Left ventricle myocardium inferior (tissue), 1 donor: Measurements from ENCODE around the gene FGG. TPM values are rescaled to one million over a fixed set of nuclear protein-coding genes. Genes with fewer than 3 reads are reported as not detected.

Source experiments
- DNase-seq: peaks from one replicate; pipeline ENCODE4 v3.0.0-alpha.2; 2020
- H3K27ac ChIP-seq: fragments of 200-600 bp; replicated peaks from 2 replicates; pipeline ENCODE4 v1.8.0; 2021
- H3K27me3 ChIP-seq: fragments of 200-600 bp; 2 replicates; pipeline ENCODE4 v1.8.0; 2021; ENCODE audit warnings: low read depth
- H3K36me3 ChIP-seq: fragments of 200-600 bp; 2 replicates; pipeline ENCODE4 v1.8.0; 2021
- H3K4me1 ChIP-seq: fragments of 200-600 bp; 2 replicates; pipeline ENCODE4 v1.8.0; 2021
- H3K4me3 ChIP-seq: fragments of 200-600 bp; 2 replicates; pipeline ENCODE4 v1.8.0; 2021; ENCODE audit warnings: mild to moderate bottlenecking, moderate library complexity
- H3K9me3 ChIP-seq: fragments of 200-600 bp; replicated peaks from 2 replicates; pipeline ENCODE4 v1.8.0; 2021
- intact Hi-C: fragments of 100-400 bp; cut with micrococcal nuclease; formaldehyde crosslinking; loops from one replicate; pipeline ENCODE4 v1.11.0; 2022
- total RNA-seq: library from RNA; stranded (reverse); fragmentation: NEBNext Ultra II Directional; extraction: Animal tissue kit (Norgen Biotek cat#: 25700); gene quantifications from one replicate; pipeline ENCODE4 v1.2.1, GENCODE V29; 2021
- TF ChIP-seq, protein P1 (sequence below): fragments of 200-600 bp; IDR thresholded peaks from 2 replicates; pipeline ENCODE4 v1.8.0; 2021; ENCODE audit warnings: antibody characterized with exemption, mild to moderate bottlenecking, borderline replicate concordance
- donor health status: DM: no; HTN: yes; CAD: no; lungs with severe emphysema.

FGG gene
- total RNA-seq, 1 donor from 2014 or later: not detected

DNA sequence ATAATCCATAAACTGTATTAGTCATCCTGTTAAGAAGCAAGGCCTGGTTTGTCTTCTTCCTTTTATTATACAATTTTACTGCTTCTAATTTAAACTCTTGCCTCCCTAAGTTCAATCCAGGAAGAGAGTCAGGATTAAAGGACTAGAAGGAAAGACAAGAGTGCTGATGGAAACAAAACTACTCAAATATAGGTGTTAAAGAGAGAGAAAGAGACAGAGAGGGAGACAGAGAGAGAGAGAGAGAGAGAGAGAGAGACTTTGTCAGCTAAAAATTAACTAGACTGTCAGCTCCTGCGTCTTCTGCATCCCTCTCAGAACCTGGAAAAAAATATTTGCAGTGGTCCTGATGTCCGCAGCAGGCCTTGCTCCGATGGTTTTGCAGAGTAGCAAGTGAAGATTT is 13.5 kb upstream of the FGG start:
- DNase-seq: no peak
- intact Hi-C loops: loop anchor here (10.0 kb wide), 1 partner anchor 71 kb away; the partner anchor contains the start of gene PLRG1

DNA sequence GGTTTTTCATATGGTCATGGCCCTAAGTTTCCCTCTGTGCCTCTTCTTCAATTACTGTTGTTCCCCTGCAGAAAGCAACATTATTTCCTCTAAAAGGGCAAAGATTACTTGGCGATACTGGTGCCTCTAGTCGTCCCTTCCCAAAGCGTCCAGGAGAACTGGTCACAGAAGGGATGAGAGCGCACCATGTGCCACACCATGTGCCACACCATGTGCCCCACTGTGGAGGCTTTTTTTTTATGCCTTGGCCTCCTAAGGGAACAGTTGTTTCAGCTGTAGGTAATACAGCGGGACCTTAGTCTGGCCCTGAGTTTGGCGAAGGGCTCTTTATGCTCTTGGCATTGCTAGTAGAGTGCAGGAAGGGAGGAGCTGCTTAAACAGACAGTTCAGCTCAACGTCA is 11.5 kb upstream of the FGG start:
- no peak overlapping the region for H3K4me3 ChIP-seq
- TF ChIP-seq, protein P1, sequence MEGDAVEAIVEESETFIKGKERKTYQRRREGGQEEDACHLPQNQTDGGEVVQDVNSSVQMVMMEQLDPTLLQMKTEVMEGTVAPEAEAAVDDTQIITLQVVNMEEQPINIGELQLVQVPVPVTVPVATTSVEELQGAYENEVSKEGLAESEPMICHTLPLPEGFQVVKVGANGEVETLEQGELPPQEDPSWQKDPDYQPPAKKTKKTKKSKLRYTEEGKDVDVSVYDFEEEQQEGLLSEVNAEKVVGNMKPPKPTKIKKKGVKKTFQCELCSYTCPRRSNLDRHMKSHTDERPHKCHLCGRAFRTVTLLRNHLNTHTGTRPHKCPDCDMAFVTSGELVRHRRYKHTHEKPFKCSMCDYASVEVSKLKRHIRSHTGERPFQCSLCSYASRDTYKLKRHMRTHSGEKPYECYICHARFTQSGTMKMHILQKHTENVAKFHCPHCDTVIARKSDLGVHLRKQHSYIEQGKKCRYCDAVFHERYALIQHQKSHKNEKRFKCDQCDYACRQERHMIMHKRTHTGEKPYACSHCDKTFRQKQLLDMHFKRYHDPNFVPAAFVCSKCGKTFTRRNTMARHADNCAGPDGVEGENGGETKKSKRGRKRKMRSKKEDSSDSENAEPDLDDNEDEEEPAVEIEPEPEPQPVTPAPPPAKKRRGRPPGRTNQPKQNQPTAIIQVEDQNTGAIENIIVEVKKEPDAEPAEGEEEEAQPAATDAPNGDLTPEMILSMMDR: no peak
- intact Hi-C loops: loop anchor here (10.0 kb wide), 1 partner anchor 69 kb away; the partner anchor contains the start of gene PLRG1
- peaks cover 8% of the 10 kb centered on the region for H3K4me1 ChIP-seq
- DNase-seq: no peak
- no peaks in the 10 kb centered on the region for H3K9me3 ChIP-seq
- no peak overlapping the region for H3K27ac ChIP-seq
- H3K27me3 ChIP-seq: peaks cover 38% of the 10 kb centered on the region
- H3K36me3 ChIP-seq: no peaks in the 10 kb centered on the region

More for the DNA sequence above, 13.5 kb upstream of the FGG start:
- Histone ChIP-seq H3K27me3 (peaks cover 58% of the 10 kb centered on the region), H3K9me3 (no peaks in the 10 kb centered on the region), H3K27ac (no peak overlapping the region), H3K4me3 (no peak overlapping the region), H3K36me3 (no peaks in the 10 kb centered on the region), H3K4me1 (peaks cover 8% of the 10 kb centered on the region)
- TF ChIP-seq, protein P1: no peak

DNA sequence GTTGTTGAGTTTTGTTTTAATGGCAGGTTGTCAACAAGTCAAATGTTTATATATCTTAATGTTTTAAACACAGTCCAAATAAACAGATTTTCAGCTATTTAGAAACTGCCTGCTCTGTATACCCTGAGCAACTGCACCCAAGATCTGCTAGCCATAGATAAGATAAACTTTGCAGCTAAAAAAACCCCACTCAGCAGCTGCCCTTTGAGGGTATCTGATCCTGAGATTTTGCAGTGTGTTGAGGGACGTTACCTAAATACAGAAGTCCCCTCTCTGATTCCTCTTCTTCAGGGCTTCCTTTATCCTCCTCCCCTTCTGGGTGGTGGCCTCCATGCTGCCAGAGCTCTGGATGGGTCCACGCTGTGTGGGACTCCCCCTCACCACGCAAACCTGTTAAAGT is 11.0 kb upstream of the FGG start:
- no peaks in the 10 kb centered on the region for H3K9me3 ChIP-seq
- intact Hi-C loops: loop anchor here (10.0 kb wide), 1 partner anchor 69 kb away; the partner anchor contains the start of gene PLRG1
- H3K27me3 ChIP-seq: peaks cover 33% of the 10 kb centered on the region
- H3K4me1 ChIP-seq: peaks cover 8% of the 10 kb centered on the region
- no peak overlapping the region for H3K4me3 ChIP-seq
- no peaks in the 10 kb centered on the region for H3K36me3 ChIP-seq
- no peak overlapping the region for H3K27ac ChIP-seq
- TF ChIP-seq, protein P1: no peak
- no peak for DNase-seq

DNA sequence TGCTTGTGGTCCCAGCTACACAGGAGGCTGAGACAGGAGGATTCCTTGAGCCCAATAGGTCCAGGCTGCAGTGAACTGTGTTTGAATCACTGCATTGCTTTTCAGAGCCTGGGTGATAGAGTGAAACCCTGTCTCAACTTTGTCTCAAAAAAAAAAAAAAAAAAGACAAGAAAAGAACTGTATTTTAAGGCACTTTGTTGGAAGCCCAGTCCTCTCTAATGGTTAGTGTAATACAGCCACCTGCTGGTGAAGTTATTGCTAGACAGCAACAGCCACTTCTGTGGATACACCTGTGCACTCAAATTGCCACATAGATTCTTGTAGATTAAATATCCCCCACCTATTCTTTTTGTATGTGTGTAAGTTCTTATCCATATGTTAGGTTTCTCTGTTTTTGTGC is 10.1 kb upstream of the FGG start:
- Histone ChIP-seq H3K27ac (no peak overlapping the region), H3K9me3 (no peaks in the 10 kb centered on the region), H3K36me3 (no peaks in the 10 kb centered on the region), H3K4me3 (no peak overlapping the region), H3K4me1 (peaks cover 8% of the 10 kb centered on the region), H3K27me3 (peaks cover 24% of the 10 kb centered on the region)
- no peak for DNase-seq
- TF ChIP-seq, protein P1: peak; percentile 53
- intact Hi-C loops: loop anchor here (10.0 kb wide), 1 partner anchor 68 kb away; the partner anchor contains the start of gene PLRG1

DNA sequence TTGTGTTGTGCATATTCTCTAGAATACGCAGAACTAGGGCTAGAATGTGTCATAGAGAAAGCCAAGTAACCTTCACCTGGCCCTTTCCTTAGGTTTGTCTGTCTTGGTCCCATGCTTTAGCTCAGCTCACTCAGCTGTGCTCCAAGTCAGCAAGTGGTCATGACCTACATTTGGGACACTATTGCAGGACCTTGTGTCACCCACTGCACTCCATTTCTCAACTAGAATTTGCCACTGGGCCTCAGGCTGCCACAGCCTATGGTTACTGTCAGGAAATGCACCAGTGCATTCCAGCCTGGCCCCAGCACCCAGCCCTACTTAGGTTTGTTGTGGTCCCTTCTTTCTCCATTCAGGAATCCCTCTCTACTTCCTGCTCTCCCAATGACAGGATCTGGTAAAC is 7.7 kb upstream of the FGG start:
- Histone ChIP-seq H3K27me3 (peaks cover 8% of the 10 kb centered on the region), H3K4me1 (no peaks in the 10 kb centered on the region), H3K27ac (no peak overlapping the region), H3K4me3 (no peak overlapping the region), H3K36me3 (no peaks in the 10 kb centered on the region), H3K9me3 (no peaks in the 10 kb centered on the region)
- TF ChIP-seq, protein P1: no peak
- intact Hi-C loops: loop anchor here (10.0 kb wide), 1 partner anchor 65 kb away; the partner anchor contains the start of gene PLRG1
- DNase-seq: no peak
